Measurements from ENCODE around the gene BTBD9. TPM values are rescaled to one million over a fixed set of nuclear protein-coding genes. Genes with fewer than 3 reads are reported as not detected.

The BTBD9 gene
- total RNA-seq, 1 experiment from 2014 or later: 8.9 TPM

DNA sequence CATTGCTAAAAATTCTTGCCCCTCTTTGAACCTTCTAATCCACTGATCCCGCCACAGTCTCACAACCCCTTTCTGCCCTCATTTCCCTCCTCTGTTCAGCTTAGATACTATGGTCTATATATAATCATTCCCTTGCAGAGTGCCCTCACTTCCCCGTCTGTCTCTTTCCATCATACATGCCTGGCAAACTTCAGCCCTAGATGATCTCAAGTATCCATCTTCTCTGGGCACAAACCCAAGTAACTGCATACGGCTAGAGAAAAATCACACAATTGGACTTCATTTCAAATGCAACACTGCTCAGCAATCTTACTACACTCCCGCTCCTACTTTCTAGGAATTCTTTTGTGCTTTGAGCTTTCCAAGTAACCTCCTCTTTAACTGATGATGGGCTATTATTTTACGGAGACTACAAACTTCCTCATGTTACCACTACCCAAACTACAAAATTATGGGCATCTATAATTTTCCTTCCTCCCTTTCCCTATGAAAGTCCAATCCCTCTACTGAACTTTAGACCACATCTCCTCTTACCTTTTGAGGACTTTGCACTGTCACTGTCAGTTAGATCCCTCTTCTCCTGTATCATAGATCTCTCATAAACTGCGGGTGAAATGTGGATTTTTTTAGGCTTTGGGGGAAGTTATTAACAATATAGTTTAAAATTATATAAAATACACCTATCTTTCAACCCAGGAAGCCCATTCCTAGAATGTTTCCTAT, 135.6 kb downstream of the BTBD9 start:
- Histone ChIP-seq H3K27me3 (ENCODE audit: insufficient read depth, low read length) (no peaks in the 10 kb centered on the region), H2BK20ac (ENCODE audit: low read depth, low read length, poor library complexity, severe bottlenecking) (no peak overlapping the region), H3K14ac (ENCODE audit: insufficient read depth, low read length) (no peak overlapping the region), H3K56ac (ENCODE audit: insufficient read length, low read depth, low read length) (no peak overlapping the region), H3K4me2 (ENCODE audit: insufficient read depth, insufficient read length, low read length) (no peak overlapping the region), H3K9me3 (ENCODE audit: control insufficient read depth, low read depth, low read length) (no peaks in the 10 kb centered on the region), H4K20me1 (ENCODE audit: control insufficient read depth, insufficient read depth, insufficient read length) (no peaks in the 10 kb centered on the region), H2BK120ac (ENCODE audit: low read depth, low read length, poor library complexity, severe bottlenecking) (no peak overlapping the region), H2BK15ac (ENCODE audit: low read depth, low read length) (no peak overlapping the region), H3K79me2 (ENCODE audit: insufficient read depth, low read length) (no peaks in the 10 kb centered on the region), H3K23ac (ENCODE audit: insufficient read length, low read depth, low read length) (no peak overlapping the region), H4K5ac (ENCODE audit: insufficient read length, low read depth, low read length) (no peak overlapping the region), H3K4me1 (ENCODE audit: insufficient read depth, low read length) (peaks cover 2% of the 10 kb centered on the region; the same call in 1 of the 2 replicates), H2BK5ac (ENCODE audit: insufficient read length, low read length) (no peak overlapping the region), H2AK5ac (ENCODE audit: insufficient read length, low read length) (no peak overlapping the region), H3K4ac (ENCODE audit: low read depth, low read length) (no peak overlapping the region), H3K18ac (ENCODE audit: insufficient read length, low read depth, low read length) (no peak overlapping the region), H2AFZ (ENCODE audit: low read length) (no peak overlapping the region), H4K91ac (ENCODE audit: insufficient read length, low read depth, low read length) (no peak overlapping the region), H3T11ph (ENCODE audit: low read length) (no peak overlapping the region), H3K23me2 (ENCODE audit: insufficient read length, low read depth, low read length, poor library complexity, severe bottlenecking) (no peaks in the 10 kb centered on the region), H2BK12ac (ENCODE audit: insufficient read length, low read depth, low read length) (no peak overlapping the region), H3K79me1 (ENCODE audit: insufficient read depth, low read depth, low read length, poor library complexity, severe bottlenecking) (no peaks in the 10 kb centered on the region), H3K9ac (ENCODE audit: extremely low read depth, insufficient read length, low read length) (no peak overlapping the region), H3K27ac (ENCODE audit: insufficient read length, low read depth, low read length) (no peak overlapping the region), H4K8ac (replicated peaks; ENCODE audit: insufficient read length, low read depth, low read length) (no peak overlapping the region)
- no CpG with 5 or more reads among the region's 6 CpGs for WGBS (ENCODE audit: extremely low coverage, insufficient read length, low lambda C conversion rate)
- Mint-ChIP-seq H3K4me3 (no peak overlapping the region), H3K27ac (no peak overlapping the region), H3K9me3 (no peaks in the 10 kb centered on the region), H3K4me1 (no peaks in the 10 kb centered on the region), H3K27me3 (ENCODE audit: low read depth) (no peaks in the 10 kb centered on the region), H3K36me3 (ENCODE audit: insufficient read depth in 1 of 3, low read depth in 3 of 3) (no peaks in the 10 kb centered on the region)
- no peak for DNase-seq
- TF ChIP-seq CTCF (conservative IDR thresholded peaks at IDR 0.05): no peak

Data from H9 (cell line).